ENCODE measurements around the gene AFF4.
A peak's percentile ranks its signal among the peaks of the same experiment; 100 is the strongest.

DNA sequence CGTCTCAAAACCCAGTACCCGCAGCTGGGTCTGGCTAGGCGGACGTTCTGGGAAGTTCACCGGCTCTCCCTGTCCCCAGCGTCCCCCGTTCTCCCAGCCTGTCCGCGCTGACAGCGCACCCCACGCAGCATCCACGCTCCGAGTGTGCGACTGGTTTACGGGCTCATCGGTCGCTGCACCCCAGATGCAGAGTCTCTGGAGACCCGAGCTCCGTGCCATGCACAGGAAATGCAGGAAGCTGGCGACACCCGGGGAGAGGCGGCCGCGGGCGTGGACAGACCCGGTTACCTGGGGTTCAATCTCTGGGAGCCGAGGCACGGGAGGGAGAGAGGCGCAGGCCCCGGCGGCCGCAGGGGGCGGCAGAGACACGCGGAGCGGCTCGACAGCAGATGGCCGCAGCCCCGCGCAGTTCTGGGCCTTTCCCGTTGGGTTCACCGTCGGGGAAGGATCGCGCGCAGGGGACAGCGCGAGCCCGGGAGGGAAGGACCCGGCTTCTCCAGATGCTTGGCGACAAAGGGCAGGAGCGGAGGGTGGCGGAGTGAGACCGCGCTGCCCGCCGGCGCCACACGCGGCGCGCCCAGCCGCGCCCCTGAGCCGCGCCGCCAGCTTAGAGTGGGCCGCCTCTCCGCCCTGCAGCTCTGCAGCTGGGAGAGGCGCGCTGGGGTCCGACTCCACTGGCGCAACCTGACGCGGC is 133.5 kb downstream of the AFF4 start:
- TF ChIP-seq POLR2A (IDR thresholded peaks at IDR 0.05; ENCODE audit: borderline replicate concordance, extremely low read depth, insufficient read depth, insufficient read length) (no peak), ZNF274 (IDR thresholded peaks at IDR 0.05; ENCODE audit: low read depth, low read length) (no peak), POLR2AphosphoS5 (IDR thresholded peaks at IDR 0.05; ENCODE audit: low read depth, low read length) (no peak; the same call in 1 of the 2 replicates), EZH2 (IDR thresholded peaks at IDR 0.05) (no peak), RAD21 (IDR thresholded peaks at IDR 0.05; ENCODE audit: low read depth) (peak; percentile 86), EZH2phosphoT487 (IDR thresholded peaks at IDR 0.05; ENCODE audit: borderline replicate concordance) (no peak), SIN3A (IDR thresholded peaks at IDR 0.05; ENCODE audit: low read depth) (no peak), CEBPB (IDR thresholded peaks at IDR 0.05; ENCODE audit: low read depth) (no peak)
- TF ChIP-seq, protein P1, sequence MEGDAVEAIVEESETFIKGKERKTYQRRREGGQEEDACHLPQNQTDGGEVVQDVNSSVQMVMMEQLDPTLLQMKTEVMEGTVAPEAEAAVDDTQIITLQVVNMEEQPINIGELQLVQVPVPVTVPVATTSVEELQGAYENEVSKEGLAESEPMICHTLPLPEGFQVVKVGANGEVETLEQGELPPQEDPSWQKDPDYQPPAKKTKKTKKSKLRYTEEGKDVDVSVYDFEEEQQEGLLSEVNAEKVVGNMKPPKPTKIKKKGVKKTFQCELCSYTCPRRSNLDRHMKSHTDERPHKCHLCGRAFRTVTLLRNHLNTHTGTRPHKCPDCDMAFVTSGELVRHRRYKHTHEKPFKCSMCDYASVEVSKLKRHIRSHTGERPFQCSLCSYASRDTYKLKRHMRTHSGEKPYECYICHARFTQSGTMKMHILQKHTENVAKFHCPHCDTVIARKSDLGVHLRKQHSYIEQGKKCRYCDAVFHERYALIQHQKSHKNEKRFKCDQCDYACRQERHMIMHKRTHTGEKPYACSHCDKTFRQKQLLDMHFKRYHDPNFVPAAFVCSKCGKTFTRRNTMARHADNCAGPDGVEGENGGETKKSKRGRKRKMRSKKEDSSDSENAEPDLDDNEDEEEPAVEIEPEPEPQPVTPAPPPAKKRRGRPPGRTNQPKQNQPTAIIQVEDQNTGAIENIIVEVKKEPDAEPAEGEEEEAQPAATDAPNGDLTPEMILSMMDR (IDR thresholded peaks at IDR 0.05 in 2 of 3, conservative IDR thresholded peaks at IDR 0.05 in 1 of 3; ENCODE audit: borderline replicate concordance in 1 of 3, insufficient read depth in 1 of 3, low read depth in 2 of 3, low read length in 2 of 3) = peak; percentile 54 to 91 (median 72)
